Ramos (cell line): ENCODE data around the gene ARHGEF5.

Experiments
- in situ Hi-C: fragments of 300-500 bp; cut with MboI; formaldehyde crosslinking; loops from one replicate; pipeline ENCODE4 v1.14.3; 2022; ENCODE audit warnings: low sequenced_read_pairs; ENCODE audit not compliant: unreplicated experiment

The ARHGEF5 gene

DNA sequence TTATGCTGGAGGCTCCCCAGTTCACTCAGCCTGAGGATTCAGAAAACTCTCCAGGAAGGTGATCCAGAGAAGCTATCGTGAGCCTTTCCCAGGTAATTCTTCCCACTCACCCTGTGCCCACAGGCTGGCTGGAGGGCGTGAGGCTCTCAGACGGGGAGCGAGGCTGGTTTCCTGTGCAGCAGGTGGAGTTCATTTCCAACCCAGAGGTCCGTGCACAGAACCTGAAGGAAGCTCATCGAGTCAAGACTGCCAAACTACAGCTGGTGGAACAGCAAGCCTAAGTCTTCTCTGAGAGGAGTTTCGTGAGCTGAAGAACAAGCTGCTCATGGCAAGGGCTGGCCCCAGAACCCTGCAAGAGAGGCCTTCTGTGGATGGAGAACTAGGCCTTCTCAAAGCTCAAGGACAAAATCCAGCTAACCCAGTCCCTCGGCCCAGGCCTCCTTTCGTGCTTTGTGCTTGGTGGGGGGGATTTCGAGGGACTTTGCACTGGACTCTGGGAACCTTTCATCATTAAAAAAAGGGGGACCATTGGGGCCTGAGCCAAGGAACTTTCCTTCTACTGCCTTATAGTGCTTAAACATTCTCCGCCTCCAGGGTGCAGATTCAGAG lies 24.7 kb downstream of the ARHGEF5 start:
- in situ Hi-C loops = no loop called here

- in situ Hi-C loops = no loop called here
Measured at GRCh38 chr7:144384071-144384470, 28.9 kb downstream of the ARHGEF5 start.

DNA sequence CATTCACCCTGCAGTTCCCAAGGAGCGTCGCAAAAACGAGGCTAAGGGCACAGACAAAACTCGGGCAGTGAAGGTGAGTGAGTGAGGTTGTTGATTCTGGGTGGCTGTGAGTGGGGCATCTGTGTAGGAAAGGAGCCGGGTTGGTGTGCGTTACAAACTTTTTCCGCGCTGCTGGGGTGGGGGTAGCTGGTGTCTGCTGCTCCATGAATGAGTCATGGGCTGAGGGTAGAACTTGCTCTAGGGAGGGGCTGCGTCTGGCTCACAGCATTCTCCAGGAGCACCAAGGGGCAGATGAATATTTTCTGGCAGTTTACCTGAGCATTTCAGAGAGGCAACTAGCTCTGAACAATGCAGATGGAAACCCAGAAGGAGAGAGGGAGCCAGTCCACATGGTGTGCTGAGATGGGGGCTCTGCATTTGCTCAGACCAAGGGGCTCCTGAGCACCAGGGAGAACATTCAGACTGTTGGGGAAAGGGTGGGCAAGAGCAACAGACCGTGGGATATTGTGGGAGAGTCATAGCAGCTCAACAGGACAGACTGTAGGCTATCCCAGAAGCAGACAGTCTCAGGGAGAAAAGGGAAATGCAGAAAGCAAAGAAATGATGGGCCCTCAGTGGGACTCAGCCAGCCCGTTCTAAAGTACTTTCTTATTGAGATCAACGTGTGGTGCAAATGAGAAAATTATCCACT lies 29.5 kb downstream of the ARHGEF5 start:
- in situ Hi-C loops = no loop called here

DNA sequence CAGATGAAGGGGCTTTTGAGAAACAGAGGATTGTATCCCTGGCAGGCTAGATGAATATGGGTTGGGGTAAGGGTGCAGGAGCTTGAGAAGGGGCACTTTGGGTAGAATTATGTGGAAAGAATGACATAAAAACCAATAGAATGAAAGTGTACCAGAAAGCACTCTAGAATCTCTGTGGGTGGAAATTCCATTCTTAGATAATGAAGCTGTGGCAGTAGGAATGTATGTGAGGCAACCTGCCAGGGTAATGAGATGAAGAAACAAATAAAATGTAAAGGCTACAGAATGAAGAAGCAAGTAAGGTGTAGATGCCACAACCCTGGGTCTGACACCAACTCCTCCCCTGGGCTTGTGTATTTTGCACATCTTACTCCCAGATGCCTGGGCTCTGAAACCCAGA lies 31.5 kb downstream of the ARHGEF5 start:
- in situ Hi-C loops = no loop called here

DNA sequence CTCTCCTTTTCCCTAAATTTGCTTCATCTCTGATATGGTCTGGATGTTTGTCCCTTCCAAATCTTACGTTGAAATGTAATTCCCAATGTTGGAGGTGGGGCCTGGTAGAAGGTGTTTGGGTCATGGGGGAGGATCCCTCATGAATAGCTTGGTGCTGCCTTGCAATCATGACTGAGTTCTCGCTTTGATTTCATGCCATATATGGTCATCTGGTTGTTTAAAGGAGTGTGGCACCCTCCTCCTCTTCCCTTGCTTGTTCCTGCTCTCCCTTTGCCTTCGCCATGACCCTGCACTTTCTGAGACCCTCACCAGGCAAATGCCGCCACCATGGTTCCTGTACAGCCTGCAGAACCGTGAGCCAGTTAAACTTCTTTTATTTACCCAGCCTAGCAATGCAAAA lies 33.7 kb downstream of the ARHGEF5 start:
- in situ Hi-C loops = no loop called here

DNA sequence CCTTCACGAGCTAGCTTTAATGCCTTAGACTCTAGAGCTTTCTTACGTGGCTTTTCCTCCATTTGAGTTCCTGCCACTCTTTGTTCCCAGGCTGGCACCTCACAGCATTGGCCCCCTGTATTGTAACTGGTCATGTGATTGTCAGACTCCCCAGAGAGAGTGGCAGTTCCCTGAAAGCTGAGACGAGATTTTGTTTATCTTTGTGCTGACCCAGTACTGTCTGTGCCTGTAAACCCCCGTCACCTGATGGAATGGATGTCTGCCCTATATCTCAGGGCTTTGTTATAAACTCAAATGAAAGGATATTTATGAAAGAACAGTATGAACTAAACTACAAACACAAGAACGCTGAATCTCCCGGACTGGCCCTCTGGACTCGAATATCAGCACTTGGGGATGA lies 35.3 kb downstream of the ARHGEF5 start:
- in situ Hi-C loops = no loop called here

GRCh38 chr7:144391014-144391413 lies 35.8 kb downstream of the ARHGEF5 start:
- in situ Hi-C loops = no loop called here

DNA sequence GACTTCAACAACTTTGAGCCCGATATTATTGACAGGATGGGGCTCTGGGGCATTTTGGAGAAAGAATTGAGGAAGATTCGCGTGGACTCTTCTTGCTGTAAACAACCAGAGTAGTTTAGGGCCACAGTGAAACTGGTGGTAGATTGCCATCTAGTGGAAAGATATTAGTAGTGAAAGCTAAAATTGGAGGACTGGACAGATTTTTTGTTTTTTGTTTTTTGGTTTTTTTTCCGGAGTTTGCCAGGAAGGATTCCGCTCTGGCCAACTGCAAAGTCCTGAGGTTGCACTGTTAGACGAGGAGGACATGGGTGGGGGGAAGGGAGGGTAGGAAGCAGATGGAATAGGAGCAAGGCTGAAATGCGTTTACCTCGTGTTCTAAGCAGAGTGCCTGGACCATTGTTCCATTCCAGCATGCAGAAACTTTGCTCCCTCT lies 36.6 kb downstream of the ARHGEF5 start:
- in situ Hi-C loops = no loop called here

DNA sequence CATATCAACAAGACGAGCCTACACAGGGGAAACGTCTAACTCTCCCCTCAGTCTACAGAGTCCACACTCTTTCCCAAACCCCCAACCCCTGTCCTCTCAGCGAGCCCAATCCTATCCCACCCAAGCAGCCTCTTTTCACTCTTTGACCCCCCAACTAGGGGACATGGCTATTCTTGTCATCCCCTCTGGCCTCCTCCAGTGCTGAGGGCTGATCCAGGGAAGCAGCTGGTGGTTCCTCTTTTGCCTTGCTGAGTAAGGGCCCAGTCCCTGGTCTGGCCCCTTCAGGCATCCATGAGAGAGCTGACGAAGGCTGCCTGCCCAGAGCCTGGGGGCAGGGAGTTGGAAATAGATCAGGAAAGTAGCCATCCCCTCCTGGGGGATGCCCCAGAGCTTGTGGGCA lies 41.9 kb downstream of the ARHGEF5 start:
- in situ Hi-C loops = no loop called here

DNA sequence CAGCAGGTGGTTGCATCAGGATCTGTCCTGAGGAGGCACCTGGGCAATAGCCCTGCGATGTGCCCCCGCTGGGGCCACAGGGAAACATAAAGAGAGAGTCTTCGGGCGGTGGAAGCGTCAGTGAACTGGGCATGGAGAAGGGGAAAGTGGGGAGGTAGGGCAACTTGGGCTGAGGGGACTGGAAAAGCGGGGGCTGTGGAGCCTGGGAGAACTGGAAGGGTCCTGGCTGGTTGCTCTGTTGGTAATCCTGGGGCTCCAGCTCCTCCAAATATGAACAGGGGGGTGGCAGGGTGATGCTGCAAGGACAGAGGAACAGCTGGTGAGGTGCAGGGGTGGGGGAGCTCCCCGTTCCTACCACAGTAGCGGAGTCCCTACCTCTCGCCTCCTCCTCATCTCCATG lies 43.1 kb downstream of the ARHGEF5 start:
- in situ Hi-C loops = no loop called here

DNA sequence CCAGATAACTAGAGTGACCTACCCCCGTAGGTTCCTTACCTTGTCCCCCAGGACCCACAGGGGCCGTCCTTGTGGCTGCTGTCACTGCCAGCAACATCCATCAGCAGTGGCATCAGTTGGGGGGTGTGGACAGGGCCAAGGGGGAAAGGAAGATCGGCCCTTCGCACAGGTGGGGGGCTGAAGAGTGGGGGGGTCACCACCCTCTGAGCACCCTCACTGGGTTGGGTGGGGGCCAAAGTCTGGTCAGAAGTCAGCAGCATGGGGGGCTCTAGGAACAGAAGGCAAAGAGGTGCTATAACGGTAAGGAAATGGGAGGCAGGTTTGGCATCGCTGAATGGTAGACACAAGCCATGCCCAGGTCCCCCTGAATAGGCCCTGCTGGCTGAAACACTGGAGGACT lies 43.7 kb downstream of the ARHGEF5 start:
- in situ Hi-C loops = no loop called here

DNA sequence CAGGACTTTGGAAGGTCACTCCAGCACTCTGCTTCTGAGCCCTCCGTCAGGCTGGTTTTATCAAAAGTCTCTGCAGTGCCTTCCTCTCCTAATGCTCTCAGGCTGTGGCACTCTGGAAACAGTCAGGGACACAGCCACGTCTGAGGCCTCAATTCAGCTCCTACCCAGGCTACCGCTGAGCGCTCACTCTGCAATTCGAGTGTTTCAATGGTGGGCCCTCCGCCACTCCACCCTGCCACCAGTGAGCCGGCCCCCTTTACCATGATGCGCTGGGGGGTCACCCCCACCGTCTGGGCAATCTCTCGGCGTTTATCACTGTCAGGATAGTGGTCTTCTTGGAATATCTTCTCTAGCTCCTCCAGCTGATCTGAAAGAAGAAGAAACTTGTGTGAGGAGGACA lies 44.7 kb downstream of the ARHGEF5 start:
- in situ Hi-C loops = no loop called here

- in situ Hi-C loops = no loop called here
Measured at GRCh38 chr7:144401490-144401889, 46.3 kb downstream of the ARHGEF5 start.

DNA sequence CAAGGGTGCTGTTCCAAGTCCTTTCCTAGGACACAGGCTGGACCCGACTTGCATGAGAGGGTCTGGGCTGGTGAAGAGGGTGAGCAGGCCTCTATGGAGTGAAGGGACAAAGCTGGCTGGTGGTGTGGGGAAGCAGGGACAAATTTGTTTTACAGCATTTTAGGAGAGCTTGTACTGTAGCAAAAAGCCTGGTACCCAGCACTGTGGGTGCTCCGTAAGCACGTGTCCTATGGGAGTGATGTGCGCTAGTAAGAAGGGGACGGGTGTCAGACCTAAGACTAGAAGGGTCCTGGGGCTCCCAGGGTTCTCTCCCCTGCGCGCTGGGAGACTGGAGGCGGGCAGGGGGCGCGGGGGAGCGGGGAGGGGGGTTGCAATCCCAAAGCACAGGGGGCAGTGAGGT lies 47.9 kb downstream of the ARHGEF5 start:
- in situ Hi-C loops = no loop called here

DNA sequence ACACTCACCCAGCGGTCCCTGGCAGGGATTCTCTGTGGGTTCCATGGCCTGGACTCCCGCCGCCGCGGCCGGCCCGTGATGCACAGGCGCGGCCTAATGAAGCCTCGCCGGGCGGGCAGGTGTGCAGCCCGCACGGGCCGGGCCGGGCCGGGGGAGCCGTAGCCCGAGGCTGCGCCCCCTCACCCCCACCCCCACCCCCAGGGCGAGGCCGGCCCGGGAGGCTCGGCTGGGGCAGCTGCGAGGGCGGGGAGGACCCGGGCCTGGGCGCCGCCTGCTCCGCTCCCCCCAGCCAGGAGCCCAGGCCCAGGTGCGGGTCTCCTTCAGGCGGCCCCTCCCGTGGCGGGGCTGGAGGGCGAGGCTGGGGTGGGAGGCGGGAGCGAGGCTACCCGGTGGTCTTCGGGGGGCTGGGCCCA lies 48.5 kb downstream of the ARHGEF5 start, which contains the start of gene NOBOX:
Gene NOBOX (minus strand): TSS at position 45 of the 413 bp plus-strand sequence.
- in situ Hi-C loops = no loop called here

DNA sequence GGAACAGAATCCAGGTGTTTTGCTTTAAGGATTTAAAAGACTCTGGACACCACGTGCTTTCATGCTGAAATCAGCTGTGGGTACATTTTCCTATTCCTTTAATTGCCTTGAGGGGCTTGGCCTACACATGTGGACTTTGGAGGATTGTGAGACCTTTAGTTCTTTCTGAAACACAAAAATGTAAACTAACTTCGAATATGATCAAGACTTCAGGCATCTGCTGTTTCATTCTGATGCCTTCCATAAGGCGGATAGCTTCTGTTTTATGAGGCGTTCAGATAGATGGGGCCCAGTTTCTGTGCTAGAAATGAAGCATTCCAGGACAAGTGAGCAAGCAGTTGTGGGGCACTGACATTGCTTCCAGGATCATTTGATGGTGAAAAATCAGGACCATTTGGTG lies 49.7 kb downstream of the ARHGEF5 start:
- in situ Hi-C loops = no loop called here

DNA sequence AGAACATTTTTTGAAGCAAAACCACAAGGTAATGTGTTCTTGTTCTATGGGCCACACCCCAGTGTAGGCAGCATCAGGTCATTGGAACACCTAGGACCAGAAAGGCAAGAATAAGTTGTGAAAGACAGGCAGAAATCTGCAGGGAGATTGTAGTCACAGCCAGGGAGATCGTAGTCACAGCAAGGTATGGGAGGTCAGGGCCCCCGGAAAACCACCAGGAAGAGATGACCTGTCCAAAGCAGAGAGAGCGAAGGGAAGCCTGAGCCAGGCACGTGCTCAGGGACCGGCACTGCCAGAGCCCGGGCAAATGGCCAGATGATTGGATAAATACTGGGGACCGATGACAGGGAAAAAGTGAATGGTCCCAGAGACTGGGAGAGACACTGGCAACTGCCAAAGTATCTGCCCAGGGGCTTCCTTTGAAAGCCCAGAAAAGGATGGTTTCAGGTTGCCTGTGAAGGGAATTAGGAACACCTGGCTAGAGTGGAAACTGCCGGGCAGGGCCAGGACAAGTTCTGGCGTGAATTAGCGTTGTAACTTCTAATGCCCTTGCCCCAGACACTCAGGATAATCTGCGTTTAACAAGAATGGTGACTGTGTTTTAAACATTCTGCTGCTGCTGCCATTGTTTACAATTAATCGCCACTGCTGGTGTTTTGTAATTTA lies 52.2 kb downstream of the ARHGEF5 start:
- in situ Hi-C loops = no loop called here

DNA sequence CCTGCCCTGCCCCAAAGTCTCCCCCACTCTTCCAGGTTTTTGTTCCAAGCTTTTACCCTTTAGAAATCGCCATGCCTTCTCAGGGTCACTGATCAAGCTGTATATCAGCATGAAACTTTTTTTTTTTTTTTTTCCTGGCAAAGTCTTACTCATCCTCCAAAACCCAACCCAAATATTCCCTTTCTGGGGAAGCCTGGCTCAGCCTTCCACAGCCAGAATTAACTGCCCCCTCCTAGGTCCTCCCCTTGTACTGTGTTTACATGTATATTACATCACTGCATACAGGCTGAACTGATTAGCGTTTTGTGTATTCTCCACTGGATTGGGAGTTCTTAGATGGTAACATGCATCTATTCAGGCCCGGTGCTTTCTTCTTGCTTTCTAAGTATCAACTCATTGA lies 52.9 kb downstream of the ARHGEF5 start:
- in situ Hi-C loops = no loop called here

DNA sequence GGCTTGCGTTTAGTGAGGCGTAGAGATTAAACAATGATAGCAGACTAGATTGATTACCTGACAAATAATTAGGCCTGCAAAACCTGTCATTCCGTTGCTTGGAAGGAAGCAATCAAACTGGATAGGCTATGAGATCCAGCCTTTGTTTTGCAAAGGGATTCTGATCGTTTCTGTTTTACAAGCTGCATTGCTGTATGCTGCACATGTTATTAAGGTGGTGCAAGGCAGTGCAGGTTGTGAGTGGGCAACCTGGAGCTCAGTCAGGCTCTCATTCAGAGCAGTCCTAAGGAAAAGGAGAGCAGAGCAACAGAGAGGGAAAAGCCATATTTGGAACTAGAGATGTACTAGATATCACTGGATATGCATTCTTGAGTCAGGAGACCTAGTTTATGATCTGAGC lies 55.2 kb downstream of the ARHGEF5 start:
- in situ Hi-C loops = no loop called here

DNA sequence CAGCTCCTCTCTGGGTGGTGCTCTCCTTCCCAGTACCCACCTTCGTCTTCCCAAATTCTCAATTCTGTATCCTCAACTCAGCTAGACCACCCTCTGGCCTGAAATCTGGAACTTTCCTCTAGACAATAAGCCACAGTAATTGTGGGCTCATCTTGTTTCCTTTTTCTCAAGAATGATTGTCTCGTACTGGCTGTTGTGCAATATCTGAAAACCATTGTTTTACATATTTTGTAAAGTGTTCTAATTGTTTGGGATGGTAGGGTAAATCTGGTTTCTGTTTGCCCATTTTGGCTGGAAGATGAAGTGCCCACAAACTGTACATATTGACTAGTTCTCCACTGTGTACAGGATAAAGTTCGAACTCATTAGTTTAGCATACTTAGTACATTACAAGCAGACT lies 59.6 kb downstream of the ARHGEF5 start:
- in situ Hi-C loops = no loop called here

DNA sequence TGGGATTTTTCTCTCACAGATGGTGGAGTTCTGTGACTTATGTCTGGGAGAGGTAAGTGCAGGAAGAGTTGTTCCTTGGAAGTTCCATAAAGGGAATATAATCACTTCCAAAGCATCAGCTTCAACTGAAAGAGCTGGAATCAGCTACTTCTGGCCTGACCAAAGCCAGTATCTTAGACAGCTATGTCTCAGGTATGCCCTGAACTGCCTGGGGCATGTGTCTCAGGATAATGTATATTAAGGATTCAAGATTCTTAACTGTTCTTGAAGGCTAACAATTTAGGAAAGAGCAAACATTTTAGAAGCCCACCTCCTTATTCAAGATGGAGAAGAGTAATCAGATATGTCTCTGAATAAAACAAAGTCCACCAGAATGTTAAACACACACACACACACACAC lies 60.7 kb downstream of the ARHGEF5 start:
- in situ Hi-C loops = no loop called here

GRCh38 chr7:144416341-144416740 lies 61.1 kb downstream of the ARHGEF5 start:
- in situ Hi-C loops = no loop called here
